NCI-H2227 (cell line): ENCODE results near the gene ARHGEF16.

Experiments
- DNase-seq: peaks from one replicate; lab custom pipeline; 2025; ENCODE audit not compliant: unreplicated experiment; lab: John Stamatoyannopoulos, UW

The ARHGEF16 gene

GRCh38 chr1:3453891-3454810, at the start of gene ARHGEF16:
TSS of gene ARHGEF16 (plus strand) at chr1:3454665. CDS start at chr1:3463085, 8,420 bp downstream.
- DNase-seq: peak; percentile 87

GRCh38 chr1:3404801-3405200, 49.7 kb upstream of the ARHGEF16 start:
- DNase-seq: no peak

GRCh38 chr1:3405491-3405890, 49.0 kb upstream of the ARHGEF16 start:
- DNase-seq: no peak

GRCh38 chr1:3405974-3406867, 48.2 kb upstream of the ARHGEF16 start:
- DNase-seq: no peak

- DNase-seq: no peak
Measured at GRCh38 chr1:3407021-3407420, 47.4 kb upstream of the ARHGEF16 start.

GRCh38 chr1:3408751-3409266, 45.7 kb upstream of the ARHGEF16 start:
- no peak for DNase-seq

GRCh38 chr1:3409366-3410141, 44.9 kb upstream of the ARHGEF16 start:
- DNase-seq: no peak

- peak; percentile 77 for DNase-seq
Measured at GRCh38 chr1:3410142-3410925, 44.1 kb upstream of the ARHGEF16 start.

GRCh38 chr1:3411806-3412205, 42.7 kb upstream of the ARHGEF16 start:
- no peak for DNase-seq

GRCh38 chr1:3412376-3412775, 42.1 kb upstream of the ARHGEF16 start:
- no peak for DNase-seq

- no peak for DNase-seq
Measured at GRCh38 chr1:3413975-3414710, 40.3 kb upstream of the ARHGEF16 start.

- no peak for DNase-seq
Measured at GRCh38 chr1:3415260-3416090, 39.0 kb upstream of the ARHGEF16 start.

- DNase-seq: no peak
Measured at GRCh38 chr1:3417082-3417739, 37.3 kb upstream of the ARHGEF16 start.

- no peak for DNase-seq
Measured at GRCh38 chr1:3417934-3418333, 36.5 kb upstream of the ARHGEF16 start.

- DNase-seq: no peak
Measured at GRCh38 chr1:3418600-3418999, 35.9 kb upstream of the ARHGEF16 start.

GRCh38 chr1:3419415-3420204, 34.9 kb upstream of the ARHGEF16 start:
- no peak for DNase-seq
